Pancreas (tissue), 10 donors: Measurements from ENCODE around the gene CHRNB4. TPM values are rescaled to one million over a fixed set of nuclear protein-coding genes. Genes with fewer than 3 reads are reported as not detected.

Source experiments
- ATAC-seq, 4 donors: fragments of 200-7000 bp; cut with Tn5 transposase; one replicate each; pipeline versions ENCODE4 v1.8.0 to v1.9.1; 2020; ENCODE audit warnings: mild to moderate bottlenecking in 4 of 4, moderate library complexity in 4 of 4
- DNase-seq, 6 donors: peaks; one replicate each; pipeline ENCODE4 v3.0.0-alpha.2; 2020
- FAIRE-seq: peaks from 2 replicates; lab custom pipeline; 2012; peaks lifted over from hg19 to GRCh38; lab: Jason Lieb, UNC
- H3K27ac ChIP-seq, 4 donors: fragments of 200-600 bp; sonication (generic); 1 replicate in 3 of 4; 2 replicates in 1 of 4; pipeline versions ENCODE4 v1.5.0 to v1.8.0; 2020
- H3K27me3 ChIP-seq, 4 donors: fragments of 200-600 bp; one replicate each; pipeline ENCODE4 v1.8.0; 2021
- H3K36me3 ChIP-seq, 3 donors: fragments of 200-600 bp; sonication (generic) in 1 of 3; one replicate each; pipeline versions ENCODE4 v1.5.0 to v1.8.0; 2020 to 2021
- H3K4me1 ChIP-seq, 3 donors: fragments of 200-600 bp; one replicate each; pipeline ENCODE4 v1.8.0; 2021
- H3K4me3 ChIP-seq, 4 donors: fragments of 200-600 bp; sonication (generic) in 2 of 4; one replicate each; pipeline versions ENCODE4 v1.5.0 to v1.8.0; 2020 to 2021
- H3K9me3 ChIP-seq, 4 donors: fragments of 200-600 bp; one replicate each; pipeline ENCODE4 v1.8.0; 2021
- CTCF ChIP-seq, 4 donors: fragments of 200-600 bp; sonication (generic) in 3 of 4; IDR thresholded peaks; one replicate each; pipeline versions ENCODE4 v1.5.0 to v1.8.0; 2021; ENCODE audit warnings: antibody characterized with exemption in 4 of 4
- WGBS, 2 donors: extraction: QIAGEN DNeasy Blood & Tissue Kit; methylation state at CpG; one replicate each; pipeline ENCODE4 v1.1.7; 2013; 5-methylcytosine and 5-hydroxymethylcytosine counted together
- intact Hi-C, 3 donors: fragments of 100-400 bp; cut with DNase I; formaldehyde crosslinking; loops; one replicate each; pipeline versions ENCODE4 v1.11.1 to v1.14.2; 2022
- polyA plus RNA-seq, 2 donors: library from polyadenylated mRNA; stranded (reverse); fragments of 200-250 nt; gene quantifications; one replicate each; pipeline ENCODE4 v1.2.3, GENCODE V29; 2013
- total RNA-seq, 6 donors: library from RNA; stranded (reverse); fragmentation: NEBNext Ultra II Directional in 4 of 6; extraction: Animal tissue kit (Norgen Biotek cat#: 25700) in 4 of 6; gene quantifications; one replicate each; pipeline versions ENCODE4 v1.2.1 to v1.2.4, GENCODE V29; 2021 to 2023
- donor health status: healthy with polysubstance abuse.
- donor health status: DM: no; HTN: no; CAD: no; lungs with moderate emphysema.
- donor health status: DM: no; HTN: no; CAD: no.
- donor health status: control.
- donor health status: control.
- donor health status: Bipolar disorder and iron deficiency.
- donor health status: DM: yes; HTN: yes; CAD: no.
- donor health status: DM: no; HTN: no; CAD: no.
- donor health status: DM: no; HTN: no; CAD: no.
- donor health status: DM: yes; HTN: yes; CAD: no.

Gene CHRNB4
- total and polyA plus RNA-seq, 8 donors: 0.02 to 0.18 TPM; not detected in 6

- Histone ChIP-seq H3K27me3 (no peaks in the 10 kb centered on the region), H3K9me3 (no peaks in the 10 kb centered on the region), H3K4me1 (no peaks in the 10 kb centered on the region), H3K36me3 (no peaks in the 10 kb centered on the region), H3K27ac (no peak overlapping the region), H3K4me3 (no peak overlapping the region)
- no peak for DNase-seq
- intact Hi-C loops: no loop called here
- no peak for ATAC-seq
- FAIRE-seq: no peak
- 65 to 75% methylated on average over 3 of the region's 3 CpGs for WGBS, 2 donors
- no peak for TF ChIP-seq CTCF (IDR thresholded peaks at IDR 0.05)
Observed at GRCh38 chr15:78679089-78679511, 38.1 kb upstream of the CHRNB4 start.

GRCh38 chr15:78676424-78677110 lies 35.6 kb upstream of the CHRNB4 start:
- H3K9me3 ChIP-seq: no peaks in the 10 kb centered on the region
- ATAC-seq (no peak), DNase-seq (no peak), FAIRE-seq (no peak)
- H3K4me3 ChIP-seq: no peak overlapping the region
- intact Hi-C loops: no loop called here
- no peaks in the 10 kb centered on the region for H3K27me3 ChIP-seq
- TF ChIP-seq CTCF (IDR thresholded peaks at IDR 0.05): no peak
- no peak overlapping the region for H3K27ac ChIP-seq
- no peaks in the 10 kb centered on the region for H3K4me1 ChIP-seq
- H3K36me3 ChIP-seq: no peaks in the 10 kb centered on the region
- WGBS, 2 donors: 89 to 95% methylated on average over 12 of the region's 12 CpGs

GRCh38 chr15:78675617-78676360 lies 34.8 kb upstream of the CHRNB4 start:
- no peaks in the 10 kb centered on the region for H3K4me1 ChIP-seq
- no peak for ATAC-seq
- WGBS, 2 donors: 81 to 88% methylated on average over 11 of the region's 11 CpGs

GRCh38 chr15:78675206-78675605 lies 34.2 kb upstream of the CHRNB4 start:
- no peaks in the 10 kb centered on the region for H3K4me1 ChIP-seq
- H3K4me3 ChIP-seq: no peak overlapping the region
- FAIRE-seq (no peak), ATAC-seq (no peak), DNase-seq (no peak)
- no peaks in the 10 kb centered on the region for H3K27me3 ChIP-seq
- TF ChIP-seq CTCF (IDR thresholded peaks at IDR 0.05): no peak
- H3K27ac ChIP-seq: no peak overlapping the region
- no peaks in the 10 kb centered on the region for H3K36me3 ChIP-seq
- WGBS, 2 donors: 91 to 98% methylated on average over 4 of the region's 4 CpGs
- intact Hi-C loops: no loop called here
- H3K9me3 ChIP-seq: no peaks in the 10 kb centered on the region

More at GRCh38 chr15:78675617-78676360, 34.8 kb upstream of the CHRNB4 start:
- FAIRE-seq: no peak
- no peak for TF ChIP-seq CTCF (IDR thresholded peaks at IDR 0.05)
- Histone ChIP-seq H3K36me3 (no peaks in the 10 kb centered on the region), H3K4me3 (no peak overlapping the region), H3K27ac (no peak overlapping the region), H3K27me3 (no peaks in the 10 kb centered on the region), H3K9me3 (no peaks in the 10 kb centered on the region)
- intact Hi-C loops: no loop called here
- DNase-seq: no peak
